GM21576 (cell line): ENCODE results near the gene EVL.
A peak's percentile ranks its signal among the peaks of the same experiment; 100 is the strongest.

Experiments used
- ATAC-seq: cut with Tn5 transposase; IDR thresholded peaks from one replicate; pipeline ENCODE4 v1.9.1; 2021; ENCODE audit warnings: mild to moderate bottlenecking, moderate library complexity; ENCODE audit not compliant: unreplicated experiment

Gene EVL

GRCh38 chr14:100065942-100066574, 836 bp downstream of the EVL start:
- ATAC-seq: peak; percentile 35

- ATAC-seq: no peak
Observed at GRCh38 chr14:100066962-100067361, 1.7 kb downstream of the EVL start.

- no peak for ATAC-seq
Observed at GRCh38 chr14:100067481-100067880, 2.3 kb downstream of the EVL start.

DNA sequence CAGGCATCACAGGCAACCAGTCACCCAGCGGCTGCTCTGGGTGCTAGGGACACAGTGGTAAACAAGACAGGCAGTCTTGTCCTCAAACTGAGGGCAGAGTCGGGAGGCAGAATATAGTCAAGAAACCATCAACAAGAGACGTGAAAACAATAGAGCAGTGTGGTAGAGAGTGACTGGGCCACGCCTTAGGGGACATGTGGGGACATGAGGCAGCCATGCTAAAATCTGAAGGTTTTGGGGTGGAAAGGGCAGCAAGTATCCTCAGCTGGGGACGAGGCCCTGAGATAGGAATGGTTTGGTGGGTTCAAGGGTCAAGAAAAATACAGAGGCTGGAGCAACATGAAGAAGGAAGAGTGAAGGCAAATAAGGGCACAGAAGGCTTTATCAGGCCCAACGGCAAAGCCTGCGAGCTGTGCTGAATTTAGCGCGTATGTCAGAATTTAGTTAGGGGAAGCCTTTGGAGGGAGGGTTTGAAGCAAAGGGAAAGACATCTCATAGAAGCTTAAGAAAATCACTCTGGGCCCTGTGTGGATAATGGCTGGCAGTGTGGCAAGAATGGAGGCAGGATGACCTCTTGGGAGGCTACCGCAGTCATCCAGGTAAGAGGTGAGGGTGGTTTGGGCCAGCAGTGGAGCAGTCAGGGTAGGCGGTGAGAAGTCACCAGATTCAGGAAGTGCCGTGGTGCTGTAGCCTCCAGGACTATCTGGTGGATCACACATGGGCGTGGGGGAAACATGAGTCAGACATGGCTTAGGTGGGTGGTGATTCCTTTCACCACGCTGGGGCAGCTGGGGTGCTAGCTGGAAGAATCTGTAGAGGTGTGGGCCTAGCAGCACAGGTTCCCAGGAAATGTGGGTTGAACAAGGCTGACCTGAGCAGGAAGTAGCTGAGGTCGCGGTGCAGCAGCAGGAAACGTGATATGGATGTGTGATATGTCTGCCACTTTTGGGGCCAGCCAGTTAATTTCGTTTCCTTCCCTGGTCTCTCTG, 3.0 kb downstream of the EVL start:
- peak; percentile 29 for ATAC-seq

- no peak for ATAC-seq
Observed at GRCh38 chr14:100069161-100069800, 4.1 kb downstream of the EVL start.

DNA sequence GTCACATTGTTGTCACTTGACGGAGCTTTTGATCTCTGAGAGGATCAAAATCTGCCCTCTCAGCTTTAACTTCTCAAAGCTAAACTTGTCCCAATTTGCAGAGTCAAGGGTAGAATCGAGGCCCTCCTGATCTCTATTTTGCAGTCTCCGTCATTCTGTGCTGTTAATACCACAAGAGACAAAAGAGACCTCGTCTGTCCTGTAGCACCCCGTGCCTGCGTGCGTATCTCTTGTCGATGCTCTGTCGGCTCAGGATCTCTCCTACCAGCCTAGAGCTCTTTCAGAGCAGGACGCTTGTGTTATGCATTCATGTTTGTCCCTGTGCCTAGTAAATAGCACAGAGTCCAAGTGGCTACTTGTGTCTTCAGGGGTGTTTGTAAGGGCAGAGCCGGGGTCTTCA, 5.1 kb downstream of the EVL start:
- ATAC-seq: no peak

DNA sequence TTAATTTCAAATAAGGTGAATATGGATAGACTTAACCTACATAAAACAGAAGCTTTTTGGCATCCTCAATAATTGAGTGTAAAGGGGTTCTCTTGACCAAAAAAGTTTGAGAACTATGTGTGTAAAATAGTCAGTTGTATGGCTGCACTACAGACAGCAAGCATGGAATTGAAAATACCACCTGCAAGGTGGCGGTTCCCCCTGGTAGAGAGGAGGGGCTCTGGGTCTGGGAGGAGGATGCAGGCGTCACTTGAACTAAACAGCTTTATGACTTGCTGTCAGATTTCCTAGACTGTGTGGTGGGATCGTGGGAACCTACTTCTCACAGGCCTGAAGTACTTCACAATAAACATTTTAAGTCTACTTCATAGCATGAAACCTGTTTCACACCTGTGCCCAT, 6.3 kb downstream of the EVL start:
- no peak for ATAC-seq

DNA sequence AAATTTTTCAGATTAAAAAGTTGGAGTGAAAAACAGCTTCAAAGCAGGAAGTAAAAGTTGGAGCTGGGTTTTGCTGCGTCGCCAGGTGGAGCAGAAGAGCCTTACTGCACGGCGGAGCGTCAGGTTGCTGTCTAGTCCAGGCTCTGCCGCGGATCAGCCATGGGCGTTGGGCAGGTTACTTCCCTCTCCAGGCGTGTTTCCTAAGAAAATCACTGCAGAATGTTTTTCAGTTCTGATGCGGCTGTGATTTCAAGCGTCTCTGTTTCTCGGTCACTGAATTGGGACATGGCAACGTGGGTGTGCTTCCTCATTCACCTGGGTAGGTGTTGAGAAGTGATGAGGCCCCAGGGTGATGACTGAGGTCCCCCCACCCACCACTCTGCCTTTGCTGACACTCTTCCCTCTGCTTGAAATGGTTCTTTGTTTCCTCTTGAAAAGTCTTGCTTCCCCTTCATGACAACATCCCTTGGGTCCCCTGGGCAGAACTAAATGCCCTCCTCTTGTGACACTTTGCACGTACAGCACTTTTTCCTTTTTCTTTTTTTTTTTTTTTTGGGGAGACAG, 7.6 kb downstream of the EVL start:
- no peak for ATAC-seq

DNA sequence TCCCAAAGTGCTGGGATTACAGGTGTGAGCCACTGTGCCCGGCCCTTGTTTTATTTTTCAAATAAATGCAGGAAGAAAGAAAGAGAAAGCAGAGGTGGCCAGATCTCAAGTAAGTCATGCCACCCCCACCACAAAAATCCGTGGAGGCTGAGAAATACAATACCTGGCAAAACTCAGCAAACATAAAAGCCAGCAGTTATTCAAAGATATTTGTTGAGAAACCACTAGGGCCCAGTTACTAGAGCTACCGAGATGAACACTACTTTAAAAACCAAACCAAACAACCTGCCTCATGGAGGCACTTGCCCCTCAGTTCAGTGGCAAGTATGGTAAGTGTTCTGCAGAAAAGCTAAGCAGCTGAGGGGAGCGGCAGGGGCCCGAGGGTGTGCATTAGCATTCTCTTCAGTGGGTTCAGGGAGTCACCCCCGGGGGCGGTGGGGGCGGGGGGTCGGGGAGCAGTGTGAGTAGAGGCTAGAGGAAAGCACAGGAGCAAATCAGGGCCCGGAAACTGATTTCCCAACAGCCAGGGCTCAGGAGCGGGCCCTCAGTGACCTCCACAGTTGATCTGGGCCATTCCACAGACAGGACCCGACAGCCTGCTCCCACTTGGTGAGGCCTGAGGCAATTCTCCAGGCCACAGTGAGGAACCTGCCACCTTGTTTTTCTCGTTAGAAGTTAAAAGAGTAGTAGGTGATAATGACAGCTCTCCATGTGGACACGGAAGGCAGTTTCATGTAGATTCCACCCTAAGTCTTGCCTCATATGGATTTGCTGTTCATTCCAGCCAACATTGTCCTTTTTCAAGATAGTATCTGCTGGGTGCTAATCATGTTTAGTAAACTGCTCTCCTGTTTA, 8.6 kb downstream of the EVL start:
- no peak for ATAC-seq

GRCh38 chr14:100074431-100075100, 9.3 kb downstream of the EVL start:
- ATAC-seq: no peak

GRCh38 chr14:100075681-100076080, 10.5 kb downstream of the EVL start:
- ATAC-seq: no peak

DNA sequence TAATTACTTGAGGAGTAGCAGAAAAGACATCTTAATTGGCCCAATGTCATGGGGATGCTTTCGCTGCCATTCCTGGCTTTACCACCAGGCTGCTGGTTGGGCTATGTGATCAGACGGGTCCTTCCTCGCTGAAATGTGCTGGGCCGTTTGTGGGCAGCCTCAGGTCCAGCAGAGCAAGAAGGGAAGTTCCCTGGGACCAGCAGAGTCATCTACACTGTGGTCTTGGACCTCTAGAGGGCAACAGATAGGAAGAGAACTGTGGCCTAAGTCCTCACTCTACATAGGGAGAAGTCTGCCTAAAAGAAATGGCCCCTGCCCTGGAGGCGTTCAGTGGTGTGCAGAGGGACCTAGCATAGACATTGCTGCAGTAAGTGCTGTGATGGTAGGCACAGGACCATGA, 10.9 kb downstream of the EVL start:
- no peak for ATAC-seq

DNA sequence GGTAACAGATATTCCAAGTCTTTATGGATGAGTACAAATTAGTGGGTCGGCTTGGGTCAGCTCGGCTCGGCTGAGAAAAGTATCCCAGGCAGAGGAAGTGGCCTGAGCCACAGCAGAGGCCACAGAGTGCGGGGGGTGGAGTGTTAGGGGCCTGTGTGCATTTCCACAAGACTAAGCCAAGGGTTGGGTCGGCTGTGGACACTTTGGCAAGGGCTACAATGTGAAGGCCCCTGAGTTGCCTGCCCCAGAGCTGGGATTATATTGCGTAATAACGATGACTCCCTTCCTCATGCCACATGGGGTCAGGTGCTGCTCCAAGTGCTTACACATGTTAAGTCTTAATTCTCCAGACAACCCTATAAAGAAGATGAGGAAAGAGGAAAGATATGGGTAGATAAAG, 11.4 kb downstream of the EVL start:
- ATAC-seq: no peak

- no peak for ATAC-seq
Observed at GRCh38 chr14:100077441-100077840, 12.2 kb downstream of the EVL start.

DNA sequence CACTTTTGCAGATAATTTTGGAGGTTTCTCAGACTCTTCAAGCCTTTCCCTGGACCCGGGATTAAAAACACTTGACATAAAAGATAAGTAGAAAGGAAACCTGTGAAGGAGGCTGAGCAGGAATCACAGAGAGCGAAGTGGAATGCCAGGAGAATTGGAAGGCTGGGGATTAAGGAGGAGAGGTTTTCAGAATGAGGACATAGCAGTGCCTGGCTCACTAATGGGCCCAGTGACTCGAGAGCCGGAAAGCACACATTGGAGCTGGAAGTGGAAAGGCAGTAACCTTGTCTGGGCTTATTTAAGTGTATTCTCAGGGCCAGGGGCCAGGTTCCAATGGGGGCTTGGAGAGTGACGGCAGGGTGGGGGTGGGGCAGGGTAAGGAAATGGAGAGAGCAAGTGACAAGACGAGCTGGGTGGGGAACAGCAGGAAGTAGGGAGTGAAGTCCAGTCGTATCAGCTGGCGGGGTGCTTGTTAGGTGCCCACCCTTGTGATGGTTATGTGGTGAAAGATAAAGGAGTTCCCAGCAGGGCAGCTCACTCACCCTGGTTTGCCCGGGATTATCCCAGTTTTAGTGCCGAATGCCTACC, 13.1 kb downstream of the EVL start:
- ATAC-seq: no peak

GRCh38 chr14:100078997-100079725, 13.9 kb downstream of the EVL start:
- peak; percentile 61 for ATAC-seq

GRCh38 chr14:100079726-100080005, 14.4 kb downstream of the EVL start:
- ATAC-seq: no peak

DNA sequence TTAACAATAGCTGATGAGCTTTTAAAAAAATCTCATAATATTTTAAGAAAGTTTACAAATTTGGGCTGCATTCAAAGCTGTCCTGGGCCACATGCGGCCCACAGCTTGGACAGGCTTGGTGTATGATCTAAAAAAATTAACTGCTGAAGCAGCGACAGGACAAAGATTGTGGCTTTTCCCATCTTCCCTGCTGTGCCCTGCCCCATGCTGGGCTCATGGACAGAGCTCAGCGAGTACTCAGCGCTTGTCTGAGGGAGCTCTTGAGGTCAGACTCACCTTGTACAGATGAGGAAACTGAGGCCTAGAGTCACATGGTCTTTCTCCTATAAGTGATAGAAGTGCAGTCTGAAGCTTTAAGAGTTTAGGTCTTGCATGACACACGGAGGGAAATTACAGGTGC, 15.0 kb downstream of the EVL start:
- no peak for ATAC-seq

DNA sequence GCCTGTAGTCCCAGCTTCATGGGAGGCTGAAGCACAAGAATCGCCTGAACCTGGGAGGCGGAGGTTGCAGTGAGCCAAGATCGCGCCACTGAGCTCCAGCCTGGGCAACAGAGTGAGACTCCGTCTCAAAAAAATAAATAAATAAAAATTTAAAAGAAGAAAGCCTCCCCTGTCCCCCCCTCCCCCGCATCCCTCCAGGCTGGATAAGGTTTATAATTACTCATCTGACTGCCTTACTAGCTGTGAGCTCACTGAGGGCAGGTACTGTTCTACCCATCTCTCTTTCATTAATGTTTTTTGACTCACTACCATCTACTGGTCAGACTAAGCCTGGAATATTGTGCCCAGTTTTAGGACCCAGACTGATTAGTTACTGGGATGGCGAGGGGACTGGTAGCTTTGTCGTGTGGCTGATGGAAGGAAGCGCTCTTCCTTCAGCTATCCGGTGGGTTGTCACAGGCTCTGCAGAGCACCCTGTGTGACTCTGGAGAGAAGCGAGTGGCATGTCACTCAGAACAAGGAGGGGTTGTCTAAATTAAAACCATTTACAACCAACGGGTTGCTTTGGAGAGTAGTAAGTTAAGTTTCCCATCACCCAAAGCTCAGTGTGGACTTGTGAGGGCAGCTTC, 16.9 kb downstream of the EVL start:
- no peak for ATAC-seq
